Right lung (tissue), 5 donors: ENCODE results near the gene CCDC183. TPM values are rescaled to one million over a fixed set of nuclear protein-coding genes. Genes with fewer than 3 reads are reported as not detected.
"Not testable (repeated sequence)": the region's sequence is repeated elsewhere in the genome, so short reads cannot be mapped to it uniquely, and the experiment has no call there.

Source experiments
- DNase-seq, 2 donors: peaks; one replicate each; pipeline ENCODE4 v3.0.0-alpha.2; 2013
- polyA plus RNA-seq, 5 donors: library from polyadenylated mRNA; unstranded; fragments of 120-200 nt; gene quantifications; one replicate each; pipeline versions ENCODE4 v1.2.1 to v1.2.3, GENCODE V29; 2013; ENCODE audit warnings: inconsistent platforms in 1 of 5, low replicate concordance in 1 of 5; ENCODE audit not compliant: insufficient read length in 5 of 5, insufficient read depth in 1 of 5

The CCDC183 gene
- polyA plus RNA-seq, 5 donors, result 5.9 to 10.6 (median 7.7) TPM

DNA sequence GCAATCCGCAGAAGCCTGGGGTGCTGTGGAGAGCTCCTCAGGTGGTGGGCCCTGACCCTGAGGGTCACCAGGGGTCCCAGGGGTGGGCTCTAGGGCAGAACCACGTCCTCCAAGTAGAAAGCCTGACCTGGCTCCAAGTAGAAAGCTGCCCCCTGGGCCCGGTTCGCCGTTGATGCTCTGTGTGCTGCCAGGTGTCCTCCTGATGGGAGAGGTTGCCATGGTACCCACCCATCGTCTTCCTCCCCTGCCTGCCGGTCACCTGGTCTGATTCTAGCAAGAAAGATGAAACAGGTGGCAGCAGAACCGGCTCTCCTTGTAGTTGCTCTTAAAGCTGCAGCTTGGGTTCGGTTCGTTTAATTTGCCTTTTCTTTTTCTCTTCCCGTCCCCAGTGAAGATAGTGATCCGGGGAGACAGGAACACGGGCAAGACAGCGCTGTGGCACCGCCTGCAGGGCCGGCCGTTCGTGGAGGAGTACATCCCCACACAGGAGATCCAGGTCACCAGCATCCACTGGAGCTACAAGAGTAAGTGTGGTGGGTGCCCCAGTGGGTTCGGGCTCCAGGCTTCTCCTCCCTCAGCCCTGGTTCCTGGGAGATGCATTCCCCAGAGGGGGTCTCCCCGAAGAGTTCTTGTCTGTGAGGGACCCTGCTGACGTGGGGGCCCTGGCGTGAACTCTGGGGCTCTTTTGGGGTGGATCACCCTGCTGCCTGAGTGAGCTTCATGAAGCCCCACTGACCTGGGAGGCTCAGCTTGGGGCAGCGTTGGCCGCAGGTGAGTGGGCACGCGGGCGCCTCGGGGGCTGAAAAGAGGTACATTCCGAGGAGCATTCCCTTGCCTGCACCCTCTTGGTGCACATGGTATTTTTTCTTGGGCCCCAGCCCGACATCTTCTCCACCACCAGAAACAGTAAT is 27.3 kb downstream of the CCDC183 start:
- no peak for DNase-seq

DNA sequence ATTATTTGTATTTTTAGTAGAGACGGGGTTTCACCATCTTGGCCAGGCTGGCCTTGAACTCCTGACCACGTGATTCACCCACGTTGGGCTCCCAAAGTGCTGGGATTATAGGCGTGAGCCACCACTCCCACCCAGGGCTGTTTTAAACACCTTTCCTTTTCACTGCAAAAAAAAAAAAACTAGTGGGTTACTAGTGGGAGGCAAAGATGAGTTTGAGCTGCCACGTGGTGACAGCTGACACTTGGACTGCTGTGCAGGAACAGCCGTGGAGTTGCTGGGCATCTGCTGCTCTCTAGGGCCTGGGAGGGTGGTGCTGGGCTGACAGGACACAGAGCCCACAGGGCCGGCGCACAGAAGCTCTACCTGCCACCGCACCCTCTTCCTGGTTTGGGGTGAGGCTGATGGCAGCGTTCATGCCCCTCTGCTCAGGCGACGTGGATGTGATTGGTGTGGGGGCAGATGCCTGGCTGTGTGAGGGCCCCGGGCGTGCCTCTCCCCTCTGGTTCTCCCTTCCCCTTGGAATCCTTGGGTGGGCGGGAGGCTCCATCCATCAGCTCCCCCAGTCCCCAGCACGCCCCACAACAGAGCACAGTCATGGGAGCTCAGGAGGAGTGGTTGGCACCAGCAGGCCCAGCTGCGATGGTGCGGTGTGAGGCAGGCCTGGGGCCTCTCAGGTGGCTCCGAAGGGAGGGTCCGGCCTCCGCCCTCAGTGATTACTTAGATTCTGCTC is 28.5 kb downstream of the CCDC183 start:
- DNase-seq, result no peak

- DNase-seq, result no peak
These were observed 29.4 kb downstream of the CCDC183 start for GRCh38 chr9:136825295-136826187.

- DNase-seq, result no peak
These were observed 30.0 kb downstream of the CCDC183 start for GRCh38 chr9:136826188-136826541.

GRCh38 chr9:136826703-136827582 is 30.8 kb downstream of the CCDC183 start:
- DNase-seq, result no peak

DNA sequence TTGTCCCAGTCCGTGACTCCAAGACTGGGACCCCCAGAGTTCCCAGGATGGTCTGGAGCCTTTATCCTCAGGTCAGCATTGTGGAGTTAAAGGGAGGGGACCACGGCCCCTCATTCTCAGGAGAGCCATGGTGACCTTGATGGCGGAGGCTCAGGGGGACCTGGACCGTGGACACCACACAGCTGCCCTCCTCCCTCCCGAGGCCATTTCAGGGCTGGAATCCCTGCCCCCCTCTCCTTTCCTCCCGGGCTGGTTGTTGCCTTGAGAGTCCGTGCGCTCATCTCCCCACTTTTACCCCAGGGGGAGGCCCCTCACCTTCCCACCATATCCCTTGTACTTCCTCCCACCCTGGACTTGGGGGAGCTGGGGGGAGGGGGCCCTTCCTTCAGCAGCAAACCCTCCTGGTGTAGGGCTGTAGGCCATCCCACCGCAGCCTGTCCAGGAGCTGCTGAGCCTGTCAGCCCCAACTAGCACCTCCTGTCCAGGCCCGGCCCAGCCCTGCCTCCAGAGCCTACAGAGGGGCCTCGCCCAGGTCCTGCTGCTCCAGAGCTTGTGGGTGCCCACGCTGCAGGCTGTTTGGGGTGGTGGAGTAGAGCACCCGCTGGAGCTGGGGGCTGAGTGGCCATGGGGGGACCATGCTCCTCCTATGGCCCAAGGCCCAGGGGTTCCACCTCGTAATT is 31.8 kb downstream of the CCDC183 start:
- DNase-seq, result no peak

DNA sequence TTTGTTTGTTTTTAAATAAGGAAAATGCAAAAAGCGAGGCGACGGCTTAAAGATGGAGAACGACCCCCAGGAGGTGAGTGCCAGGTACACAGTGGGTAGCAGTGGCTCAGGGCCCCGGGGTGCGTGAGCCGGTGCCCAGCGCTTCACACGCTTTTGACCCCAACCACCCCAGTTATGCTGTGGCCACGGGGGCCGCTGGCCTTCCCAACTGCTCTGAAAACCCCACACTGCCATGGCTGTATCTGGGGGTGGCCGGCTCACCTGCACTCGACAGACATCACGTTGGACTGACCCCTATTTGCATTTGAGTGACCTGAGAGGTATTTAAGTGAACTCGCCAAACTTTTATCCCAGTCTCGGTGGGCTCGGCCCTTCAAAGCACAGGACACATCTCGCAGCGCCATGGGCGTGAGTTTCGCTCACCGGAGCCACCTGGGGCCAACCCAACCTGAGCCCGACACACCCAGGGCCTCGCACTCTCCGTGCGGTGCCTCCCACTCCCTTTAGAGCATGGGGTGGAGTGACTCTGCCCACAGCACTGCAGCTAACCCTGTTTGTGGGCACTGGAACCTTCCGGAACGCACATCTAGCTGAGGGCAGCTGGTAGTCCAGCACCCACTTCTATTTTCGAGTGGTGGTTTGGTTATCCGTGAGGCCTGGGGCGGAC is 32.5 kb downstream of the CCDC183 start:
- no peak for DNase-seq

DNA sequence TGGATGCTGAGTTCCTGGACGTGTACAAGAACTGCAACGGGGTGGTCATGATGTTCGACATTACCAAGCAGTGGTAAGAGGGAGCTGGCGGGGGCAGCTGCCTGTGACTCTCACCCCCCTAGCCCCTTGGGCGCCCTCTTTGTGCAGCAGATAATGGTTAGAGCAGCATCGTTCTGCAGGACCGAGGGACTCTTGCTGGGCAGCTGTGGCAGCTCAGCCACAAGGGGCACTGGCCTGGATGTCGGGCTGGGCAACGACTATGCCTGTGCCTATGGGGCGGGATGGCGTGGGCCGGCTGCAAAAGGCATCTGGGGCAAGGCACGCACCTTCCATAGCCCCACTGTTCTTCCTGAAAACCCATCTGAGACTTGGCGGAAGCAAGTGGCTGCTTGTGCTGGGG is 33.3 kb downstream of the CCDC183 start:
- no peak for DNase-seq

DNA sequence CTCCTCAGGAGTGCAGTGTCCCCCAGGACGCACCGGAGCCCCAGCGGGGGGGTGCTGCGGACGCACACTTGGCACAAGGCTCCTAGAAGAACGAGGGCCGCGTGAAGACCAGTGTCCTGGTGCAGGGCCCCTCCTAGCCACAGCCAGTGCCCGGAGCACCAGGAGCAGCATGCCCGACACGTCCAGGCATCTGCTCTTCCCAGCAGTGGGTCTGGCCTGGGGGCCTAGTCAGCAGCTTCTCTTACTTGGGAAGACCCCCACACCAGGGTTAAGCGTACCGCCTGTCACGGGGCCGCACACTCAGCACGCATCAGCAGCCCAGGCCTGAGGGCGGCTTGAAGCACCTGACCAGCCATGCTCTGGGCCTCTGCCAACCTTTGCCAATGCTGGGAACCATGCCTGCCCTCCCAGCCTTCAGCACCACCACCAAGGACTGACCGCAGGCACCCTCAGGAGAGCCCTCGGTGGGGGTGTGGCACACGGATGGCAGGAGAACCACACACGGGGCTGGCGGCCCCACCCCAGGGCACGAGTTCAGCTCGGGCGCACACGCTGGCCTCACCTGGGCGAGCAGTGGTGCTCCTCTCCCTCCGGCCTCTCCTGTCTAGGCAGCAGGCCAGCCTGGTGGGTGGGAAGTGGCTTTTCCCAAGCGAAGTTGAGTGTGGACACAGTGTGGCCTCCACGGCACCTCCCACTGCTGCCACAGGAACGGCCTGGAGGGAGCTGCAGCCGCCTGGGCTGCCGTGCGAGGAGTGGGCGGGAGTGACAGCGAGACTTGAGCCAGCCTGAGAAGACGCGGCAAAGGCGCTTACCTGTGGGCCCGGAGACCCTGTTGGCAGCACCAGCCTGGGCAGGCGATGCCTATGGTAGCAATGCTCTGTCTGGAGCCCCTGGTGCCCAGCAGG is 34.1 kb downstream of the CCDC183 start:
- DNase-seq, result no peak

- no peak for DNase-seq
These were observed 35.0 kb downstream of the CCDC183 start for GRCh38 chr9:136831002-136831719.

DNA sequence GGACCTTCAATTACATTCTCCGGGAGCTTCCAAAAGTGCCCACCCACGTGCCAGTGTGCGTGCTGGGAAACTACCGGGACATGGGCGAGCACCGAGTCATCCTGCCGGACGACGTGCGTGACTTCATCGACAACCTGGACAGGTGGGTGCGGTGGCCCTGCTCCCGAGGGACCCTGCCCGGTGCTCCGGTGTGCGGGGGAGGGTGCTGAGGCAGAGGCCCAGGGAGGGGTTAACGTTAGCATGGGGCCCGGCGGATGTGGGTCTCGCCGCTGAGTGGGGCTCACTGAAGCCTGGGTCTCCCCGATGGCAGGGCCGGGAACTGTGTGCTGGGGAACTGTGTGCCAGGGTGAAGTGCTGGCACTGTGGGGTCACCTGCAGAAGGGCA is 35.6 kb downstream of the CCDC183 start:
- DNase-seq, result no peak

GRCh38 chr9:136832581-136832980 is 36.4 kb downstream of the CCDC183 start:
- DNase-seq, result no peak

GRCh38 chr9:136833381-136834048 is 37.4 kb downstream of the CCDC183 start:
- DNase-seq, result not testable (repeated sequence)

DNA sequence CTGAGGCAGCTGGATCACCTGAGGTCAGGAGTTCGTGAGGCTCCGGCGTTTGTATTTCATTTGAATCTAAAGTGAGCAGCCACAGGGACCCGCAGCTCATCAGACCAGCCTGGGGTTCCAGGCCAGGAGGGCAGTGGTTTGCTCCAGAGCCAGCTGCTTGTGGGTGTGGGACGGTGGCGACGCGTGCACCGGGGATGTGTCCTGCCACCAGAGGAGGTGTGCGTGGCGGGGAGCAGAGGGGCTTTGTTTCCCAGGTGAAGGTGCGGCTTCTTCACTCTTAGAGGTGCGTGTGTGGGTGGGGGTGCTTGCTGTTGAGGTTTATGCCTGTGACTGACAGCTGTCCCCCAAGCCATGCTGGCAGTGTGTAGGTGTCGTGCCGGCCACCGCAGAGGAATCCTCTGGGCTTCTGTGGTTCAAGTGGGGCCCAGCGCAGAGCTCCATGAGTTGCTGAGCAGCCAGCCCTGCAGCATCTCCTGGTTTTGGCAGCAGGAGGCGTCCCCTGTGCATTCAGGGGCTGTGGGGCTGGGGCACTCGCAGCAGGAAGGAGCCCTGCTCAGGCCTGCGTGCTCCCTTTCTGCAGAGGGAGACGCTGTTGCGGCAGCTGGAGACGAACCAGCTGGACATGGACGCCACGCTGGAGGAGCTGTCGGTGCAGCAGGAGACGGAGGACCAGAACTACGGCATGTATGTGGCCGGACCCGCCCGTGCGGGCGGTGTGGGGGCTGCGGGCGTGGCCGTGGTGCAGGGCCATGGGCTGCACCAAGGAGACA is 39.2 kb downstream of the CCDC183 start:
- no peak for DNase-seq

GRCh38 chr9:136835932-136836904 is 40.1 kb downstream of the CCDC183 start:
- DNase-seq, result no peak
